ENCODE results near the gene CD40.

DNA sequence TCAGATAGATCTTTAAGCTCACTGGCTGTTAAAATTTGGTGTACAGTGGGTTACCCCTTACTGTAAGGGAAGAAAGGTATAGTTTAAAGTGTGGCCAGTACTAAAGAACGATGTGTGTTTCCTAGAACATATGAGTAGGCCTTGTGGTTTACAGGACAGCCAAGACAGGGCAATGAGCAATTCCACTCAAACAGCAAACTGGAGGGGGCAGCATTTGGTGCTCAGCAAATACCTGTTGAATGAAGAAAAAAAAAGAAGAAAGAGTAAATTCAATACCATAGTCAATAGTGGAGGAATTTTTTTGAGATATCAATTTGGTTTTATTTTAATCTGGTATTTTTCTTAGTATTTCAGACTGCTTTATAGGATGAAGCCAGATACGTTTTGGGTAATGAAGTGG is 24.6 kb upstream of the CD40 start:
- TF ChIP-seq EZH2 (IDR thresholded peaks at IDR 0.05; ENCODE audit: insufficient read depth, poor library complexity, severe bottlenecking) (no peak), EZH2phosphoT487 (IDR thresholded peaks at IDR 0.05; ENCODE audit: insufficient read depth, low read depth) (no peak)

Measured in GM23248 (cell line).